DND-41 (cell line): ENCODE measurements around the gene CDH16.

Source experiments
- EZH2 ChIP-seq: IDR thresholded peaks from 3 replicates; pipeline ENCODE4 v1.6.1; 2012; ENCODE audit warnings: borderline replicate concordance, low read depth, mild to moderate bottlenecking, moderate library complexity, low read length, inconsistent platforms; ENCODE audit not compliant: severe bottlenecking
- TF ChIP-seq, protein P1 (sequence below): IDR thresholded peaks from 2 replicates; pipeline ENCODE4 v1.5.1; 2012; ENCODE audit warnings: borderline replicate concordance, low read length, moderate library complexity, mild to moderate bottlenecking; ENCODE audit not compliant: poor library complexity, severe bottlenecking; ENCODE audit errors: extremely low read depth

DNA sequence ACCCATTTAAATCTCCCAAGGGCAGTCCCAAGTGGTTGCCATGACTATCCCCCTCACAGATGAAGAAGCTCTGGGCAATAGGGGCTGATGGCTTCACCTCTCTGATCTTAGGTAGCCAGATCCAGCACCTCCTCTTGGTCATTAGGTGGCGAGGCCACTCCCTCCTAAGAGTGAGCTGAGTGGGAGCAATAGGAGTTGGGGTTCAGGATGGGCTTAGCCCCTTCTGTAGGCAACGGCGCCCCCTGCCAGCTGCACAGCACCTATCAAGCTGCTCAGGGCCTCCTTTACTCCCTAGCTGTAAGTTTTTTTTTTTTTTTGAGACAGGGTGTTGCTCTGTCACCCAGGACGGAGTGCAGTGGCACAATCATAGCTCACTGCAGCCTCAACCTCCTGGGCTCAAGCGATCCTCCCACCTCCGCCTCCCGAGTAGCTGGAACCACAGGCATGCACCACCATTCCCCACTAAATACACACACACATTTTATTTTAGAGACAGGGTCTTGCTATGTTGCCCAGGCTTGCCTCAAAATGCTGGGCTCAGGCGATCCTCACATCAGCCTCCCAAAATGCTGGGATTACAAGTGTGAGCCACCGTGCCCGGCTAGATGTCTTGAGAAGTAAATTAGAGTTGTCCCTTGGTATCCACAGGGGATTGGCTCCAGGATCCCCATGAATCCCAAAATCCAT lies 10.2 kb upstream of the CDH16 start:
- TF ChIP-seq, protein P1, sequence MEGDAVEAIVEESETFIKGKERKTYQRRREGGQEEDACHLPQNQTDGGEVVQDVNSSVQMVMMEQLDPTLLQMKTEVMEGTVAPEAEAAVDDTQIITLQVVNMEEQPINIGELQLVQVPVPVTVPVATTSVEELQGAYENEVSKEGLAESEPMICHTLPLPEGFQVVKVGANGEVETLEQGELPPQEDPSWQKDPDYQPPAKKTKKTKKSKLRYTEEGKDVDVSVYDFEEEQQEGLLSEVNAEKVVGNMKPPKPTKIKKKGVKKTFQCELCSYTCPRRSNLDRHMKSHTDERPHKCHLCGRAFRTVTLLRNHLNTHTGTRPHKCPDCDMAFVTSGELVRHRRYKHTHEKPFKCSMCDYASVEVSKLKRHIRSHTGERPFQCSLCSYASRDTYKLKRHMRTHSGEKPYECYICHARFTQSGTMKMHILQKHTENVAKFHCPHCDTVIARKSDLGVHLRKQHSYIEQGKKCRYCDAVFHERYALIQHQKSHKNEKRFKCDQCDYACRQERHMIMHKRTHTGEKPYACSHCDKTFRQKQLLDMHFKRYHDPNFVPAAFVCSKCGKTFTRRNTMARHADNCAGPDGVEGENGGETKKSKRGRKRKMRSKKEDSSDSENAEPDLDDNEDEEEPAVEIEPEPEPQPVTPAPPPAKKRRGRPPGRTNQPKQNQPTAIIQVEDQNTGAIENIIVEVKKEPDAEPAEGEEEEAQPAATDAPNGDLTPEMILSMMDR, result peak; percentile 59
- no peak for TF ChIP-seq EZH2
